Effector CD4-positive, alpha-beta T cell (primary cell): ENCODE data around the gene PRAMEF20.

Experiments used
- DNase-seq: peaks from one replicate; pipeline ENCODE4 v3.0.0-alpha.2; 2020

The PRAMEF20 gene

DNA sequence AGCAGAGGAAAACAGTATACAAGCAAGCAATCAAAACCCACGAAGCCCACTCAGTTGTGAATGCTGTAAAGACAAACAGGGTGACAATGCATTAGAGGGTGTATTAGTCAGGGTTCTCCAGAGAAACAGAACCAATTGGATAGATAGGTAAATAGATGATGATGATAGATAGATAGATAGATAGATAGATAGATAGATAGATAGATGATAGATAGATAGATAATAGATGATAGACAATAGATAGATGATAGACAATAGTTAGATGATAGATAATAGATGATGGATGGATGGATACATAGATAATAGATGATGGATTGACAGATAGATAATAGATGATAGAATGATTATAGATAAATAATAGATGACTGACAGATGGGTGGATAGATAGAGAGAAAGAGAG, 55.3 kb downstream of the PRAMEF20 start:
- DNase-seq, result no peak

DNA sequence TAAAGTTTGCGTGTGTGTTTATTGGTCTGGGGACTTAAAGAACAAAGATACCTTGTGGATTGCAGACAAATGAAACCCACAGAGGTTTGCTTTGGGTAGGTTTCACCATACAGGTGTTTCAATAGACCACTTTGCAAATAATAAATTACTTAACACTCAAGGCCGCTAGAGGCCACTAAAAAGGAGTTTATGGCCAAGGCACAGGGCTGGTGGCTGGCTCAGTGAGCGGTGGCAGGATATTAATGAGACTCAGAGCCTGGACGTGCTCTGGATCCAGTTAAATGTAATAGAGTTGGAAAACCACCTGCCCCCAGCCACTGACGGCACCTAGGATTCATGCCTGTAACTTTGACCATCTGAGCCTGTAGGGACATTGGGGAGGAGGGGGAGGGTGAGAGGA, 59.1 kb downstream of the PRAMEF20 start:
- DNase-seq, result no peak
